Measurements from ENCODE around the gene RALGAPA2. TPM values are rescaled to one million over a fixed set of nuclear protein-coding genes. Genes with fewer than 3 reads are reported as not detected.

Gene RALGAPA2
- total and polyA plus RNA-seq, 7 donors: 8.4 to 23.2 (median 18.5) TPM

GRCh38 chr20:20442466-20442865 lies 270.0 kb downstream of the RALGAPA2 start:
- TF ChIP-seq CTCF (IDR thresholded peaks at IDR 0.05): no peak
- Histone ChIP-seq H3K4me3 (no peak overlapping the region), H3K27ac (no peak overlapping the region), H3K4me1 (no peaks in the 10 kb centered on the region), H3K9me3 (no peaks in the 10 kb centered on the region), H3K27me3 (no peaks in the 10 kb centered on the region), H3K36me3 (no peaks in the 10 kb centered on the region)
- intact Hi-C loops (cut with DNase I): no loop called here
- DNase-seq: no peak
- WGBS, 2 donors: 81 to 88% methylated on average over 2 of the region's 2 CpGs

GRCh38 chr20:20440886-20441658 lies 271.4 kb downstream of the RALGAPA2 start:
- intact Hi-C loops (cut with DNase I): no loop called here
- H3K36me3 ChIP-seq: no peaks in the 10 kb centered on the region
- H3K27ac ChIP-seq: no peak overlapping the region
- no peak for DNase-seq
- no peaks in the 10 kb centered on the region for H3K4me1 ChIP-seq
- TF ChIP-seq EP300 (IDR thresholded peaks at IDR 0.05) (no peak), POLR2AphosphoS5 (IDR thresholded peaks at IDR 0.05) (no peak), POLR2A (IDR thresholded peaks at IDR 0.05) (no peak), CTCF (IDR thresholded peaks at IDR 0.05) (no peak)
- H3K4me3 ChIP-seq: no peak overlapping the region
- H3K9me3 ChIP-seq: no peaks in the 10 kb centered on the region
- no peaks in the 10 kb centered on the region for H3K27me3 ChIP-seq
- WGBS, 2 donors: 17 to 51% methylated on average over 6 of the region's 6 CpGs

- Histone ChIP-seq H3K4me1 (no peaks in the 10 kb centered on the region), H3K27ac (no peak overlapping the region), H3K36me3 (no peaks in the 10 kb centered on the region), H3K9me3 (no peaks in the 10 kb centered on the region), H3K4me3 (no peak overlapping the region), H3K27me3 (no peaks in the 10 kb centered on the region)
- 30 to 78% methylated on average over 16 of the region's 16 CpGs for WGBS, 2 donors
- intact Hi-C loops (cut with DNase I): no loop called here
- TF ChIP-seq EP300 (IDR thresholded peaks at IDR 0.05) (no peak), CTCF (IDR thresholded peaks at IDR 0.05) (no peak), POLR2A (IDR thresholded peaks at IDR 0.05) (no peak), POLR2AphosphoS5 (IDR thresholded peaks at IDR 0.05) (no peak)
- no peak for DNase-seq
Measured at GRCh38 chr20:20440481-20440880, 272.0 kb downstream of the RALGAPA2 start.

GRCh38 chr20:20439602-20440190 lies 272.7 kb downstream of the RALGAPA2 start:
- TF ChIP-seq EP300 (IDR thresholded peaks at IDR 0.05): no peak
- no peak for TF ChIP-seq POLR2A (IDR thresholded peaks at IDR 0.05)
- no peak for TF ChIP-seq POLR2AphosphoS5 (IDR thresholded peaks at IDR 0.05)
- TF ChIP-seq CTCF (IDR thresholded peaks at IDR 0.05): no peak
- no peaks in the 10 kb centered on the region for H3K9me3 ChIP-seq
- WGBS, 2 donors: 16 to 72% methylated on average over 5 of the region's 5 CpGs
- no peaks in the 10 kb centered on the region for H3K4me1 ChIP-seq
- intact Hi-C loops (cut with DNase I): no loop called here
- H3K27me3 ChIP-seq: no peaks in the 10 kb centered on the region
- no peak for DNase-seq
- no peak overlapping the region for H3K4me3 ChIP-seq
- no peaks in the 10 kb centered on the region for H3K36me3 ChIP-seq
- H3K27ac ChIP-seq: no peak overlapping the region
